ENCODE results near the gene BCO2.

DNA sequence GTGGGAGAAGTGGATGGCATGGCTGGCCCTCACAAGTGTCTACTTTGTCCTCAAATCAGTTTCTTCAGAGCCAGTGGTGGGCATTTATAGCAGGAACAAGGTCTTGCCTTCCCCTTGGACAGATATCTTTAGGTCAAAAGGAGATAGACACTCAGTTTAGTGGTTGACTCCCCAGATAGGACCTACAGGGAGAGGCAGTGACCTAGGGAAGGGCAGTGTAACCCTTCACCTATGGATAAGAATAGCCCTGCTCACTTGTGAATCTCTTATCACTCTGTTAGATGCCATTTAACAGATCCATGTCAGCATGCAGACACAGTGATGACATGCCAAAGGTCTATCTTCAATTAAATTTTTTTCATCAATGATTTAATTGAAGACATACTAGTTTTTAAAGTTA lies 11.0 kb downstream of the BCO2 start:
- TF ChIP-seq, protein P1, sequence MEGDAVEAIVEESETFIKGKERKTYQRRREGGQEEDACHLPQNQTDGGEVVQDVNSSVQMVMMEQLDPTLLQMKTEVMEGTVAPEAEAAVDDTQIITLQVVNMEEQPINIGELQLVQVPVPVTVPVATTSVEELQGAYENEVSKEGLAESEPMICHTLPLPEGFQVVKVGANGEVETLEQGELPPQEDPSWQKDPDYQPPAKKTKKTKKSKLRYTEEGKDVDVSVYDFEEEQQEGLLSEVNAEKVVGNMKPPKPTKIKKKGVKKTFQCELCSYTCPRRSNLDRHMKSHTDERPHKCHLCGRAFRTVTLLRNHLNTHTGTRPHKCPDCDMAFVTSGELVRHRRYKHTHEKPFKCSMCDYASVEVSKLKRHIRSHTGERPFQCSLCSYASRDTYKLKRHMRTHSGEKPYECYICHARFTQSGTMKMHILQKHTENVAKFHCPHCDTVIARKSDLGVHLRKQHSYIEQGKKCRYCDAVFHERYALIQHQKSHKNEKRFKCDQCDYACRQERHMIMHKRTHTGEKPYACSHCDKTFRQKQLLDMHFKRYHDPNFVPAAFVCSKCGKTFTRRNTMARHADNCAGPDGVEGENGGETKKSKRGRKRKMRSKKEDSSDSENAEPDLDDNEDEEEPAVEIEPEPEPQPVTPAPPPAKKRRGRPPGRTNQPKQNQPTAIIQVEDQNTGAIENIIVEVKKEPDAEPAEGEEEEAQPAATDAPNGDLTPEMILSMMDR (IDR thresholded peaks at IDR 0.05): no peak
- TF ChIP-seq POLR2A (IDR thresholded peaks at IDR 0.05): no peak

All from heart left ventricle (tissue), 13 donors.